ENCODE results near the gene DNAJC18.

GRCh38 chr5:139451878-139452660 lies 12.7 kb upstream of the DNAJC18 start:
- TF ChIP-seq, protein P1, sequence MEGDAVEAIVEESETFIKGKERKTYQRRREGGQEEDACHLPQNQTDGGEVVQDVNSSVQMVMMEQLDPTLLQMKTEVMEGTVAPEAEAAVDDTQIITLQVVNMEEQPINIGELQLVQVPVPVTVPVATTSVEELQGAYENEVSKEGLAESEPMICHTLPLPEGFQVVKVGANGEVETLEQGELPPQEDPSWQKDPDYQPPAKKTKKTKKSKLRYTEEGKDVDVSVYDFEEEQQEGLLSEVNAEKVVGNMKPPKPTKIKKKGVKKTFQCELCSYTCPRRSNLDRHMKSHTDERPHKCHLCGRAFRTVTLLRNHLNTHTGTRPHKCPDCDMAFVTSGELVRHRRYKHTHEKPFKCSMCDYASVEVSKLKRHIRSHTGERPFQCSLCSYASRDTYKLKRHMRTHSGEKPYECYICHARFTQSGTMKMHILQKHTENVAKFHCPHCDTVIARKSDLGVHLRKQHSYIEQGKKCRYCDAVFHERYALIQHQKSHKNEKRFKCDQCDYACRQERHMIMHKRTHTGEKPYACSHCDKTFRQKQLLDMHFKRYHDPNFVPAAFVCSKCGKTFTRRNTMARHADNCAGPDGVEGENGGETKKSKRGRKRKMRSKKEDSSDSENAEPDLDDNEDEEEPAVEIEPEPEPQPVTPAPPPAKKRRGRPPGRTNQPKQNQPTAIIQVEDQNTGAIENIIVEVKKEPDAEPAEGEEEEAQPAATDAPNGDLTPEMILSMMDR (IDR thresholded peaks at IDR 0.05): no peak
- no peak for TF ChIP-seq POLR2A (IDR thresholded peaks at IDR 0.05)
- no peak for TF ChIP-seq POLR2AphosphoS5 (IDR thresholded peaks at IDR 0.05)
